CD1c-positive myeloid dendritic cell (primary cell): ENCODE measurements around the gene DISC1.
A peak's percentile ranks its signal among the peaks of the same experiment; 100 is the strongest.
"Not testable (repeated sequence)": the region's sequence is repeated elsewhere in the genome, so short reads cannot be mapped to it uniquely, and the experiment has no call there.

Experiments used
- DNase-seq: peaks from one replicate; pipeline ENCODE4 v3.0.0-alpha.2; 2016; ENCODE audit errors: extremely low spot score

The DISC1 gene

DNA sequence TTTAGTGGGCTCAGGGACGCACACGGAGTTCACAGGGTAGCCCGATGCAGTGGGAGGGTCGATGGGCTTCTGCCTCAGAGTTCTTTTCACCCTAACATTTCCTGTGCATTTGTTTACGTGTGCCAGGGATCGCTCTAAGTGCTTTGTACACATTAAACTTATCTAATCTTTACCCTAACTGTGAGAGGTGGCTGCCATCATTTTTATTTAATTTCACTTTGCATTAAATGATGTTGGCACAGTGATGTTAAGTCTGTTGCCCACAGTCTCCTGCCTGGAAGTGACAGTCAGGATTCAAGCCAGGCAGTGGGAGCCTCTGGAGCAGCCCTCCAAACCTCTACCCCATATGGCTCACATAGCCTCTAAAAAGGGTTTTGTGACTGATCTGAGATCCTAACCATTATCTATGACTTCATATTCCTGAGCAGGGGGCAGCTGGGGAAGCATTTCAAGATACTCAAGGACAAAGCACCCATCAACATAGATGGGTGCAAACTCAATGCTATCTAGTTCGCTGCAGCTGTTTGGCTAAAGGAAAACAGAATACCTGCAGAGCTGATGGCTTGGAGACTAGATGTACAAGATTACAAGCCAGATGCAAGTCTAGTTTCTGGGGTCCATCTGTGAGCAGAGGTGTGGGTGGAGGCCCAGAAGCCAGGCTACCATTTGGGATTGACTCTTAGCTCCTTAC lies 303.8 kb downstream of the DISC1 start:
- no peak for DNase-seq

DNA sequence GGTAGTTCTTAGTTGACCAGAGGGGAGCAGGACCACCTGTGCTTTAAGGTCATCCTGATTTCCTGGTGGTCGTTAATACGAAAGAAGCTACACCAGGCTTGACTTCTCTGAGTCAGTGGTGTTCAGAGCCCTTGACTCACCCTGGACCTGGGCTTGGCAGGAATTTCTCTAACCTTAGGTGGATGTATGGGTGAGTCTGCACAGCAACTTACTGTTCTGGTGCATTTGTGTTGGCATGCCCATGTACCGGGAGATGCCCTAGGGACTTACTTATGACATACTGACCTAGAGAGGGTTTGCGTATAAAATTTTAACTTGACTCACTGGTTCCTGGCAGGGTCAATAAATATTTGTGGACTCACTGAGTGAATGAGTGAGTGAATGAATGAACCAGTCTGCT lies 304.6 kb downstream of the DISC1 start:
- DNase-seq: no peak

DNA sequence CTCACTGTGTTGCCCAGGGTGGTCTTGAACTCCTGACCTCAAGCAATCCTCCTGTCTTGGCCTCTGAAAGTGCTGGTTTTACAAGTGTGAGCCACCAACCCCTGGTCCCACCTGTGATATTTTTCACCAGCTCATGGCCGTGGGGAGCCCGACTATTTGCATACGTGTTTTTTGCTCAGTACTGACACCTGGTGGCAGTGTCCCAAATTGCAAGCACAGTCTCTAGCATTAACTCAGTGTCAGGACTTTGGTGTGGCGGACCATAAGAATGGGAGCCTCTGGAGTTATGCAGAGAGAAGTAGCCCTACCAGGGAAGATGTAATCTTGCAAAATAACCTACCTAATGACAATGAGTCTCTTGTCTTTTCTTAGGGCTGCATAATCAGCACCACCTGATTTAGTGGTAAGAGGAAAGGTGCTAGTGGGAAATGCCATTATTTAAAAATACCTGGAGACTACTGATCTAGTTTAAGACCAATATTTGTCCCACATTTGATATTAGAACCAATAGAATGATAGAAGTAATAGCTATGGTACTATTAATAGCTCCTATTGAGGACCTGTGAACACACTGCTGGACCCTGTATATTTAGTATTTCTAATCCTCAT lies 305.4 kb downstream of the DISC1 start:
- peak; percentile 51 for DNase-seq

DNA sequence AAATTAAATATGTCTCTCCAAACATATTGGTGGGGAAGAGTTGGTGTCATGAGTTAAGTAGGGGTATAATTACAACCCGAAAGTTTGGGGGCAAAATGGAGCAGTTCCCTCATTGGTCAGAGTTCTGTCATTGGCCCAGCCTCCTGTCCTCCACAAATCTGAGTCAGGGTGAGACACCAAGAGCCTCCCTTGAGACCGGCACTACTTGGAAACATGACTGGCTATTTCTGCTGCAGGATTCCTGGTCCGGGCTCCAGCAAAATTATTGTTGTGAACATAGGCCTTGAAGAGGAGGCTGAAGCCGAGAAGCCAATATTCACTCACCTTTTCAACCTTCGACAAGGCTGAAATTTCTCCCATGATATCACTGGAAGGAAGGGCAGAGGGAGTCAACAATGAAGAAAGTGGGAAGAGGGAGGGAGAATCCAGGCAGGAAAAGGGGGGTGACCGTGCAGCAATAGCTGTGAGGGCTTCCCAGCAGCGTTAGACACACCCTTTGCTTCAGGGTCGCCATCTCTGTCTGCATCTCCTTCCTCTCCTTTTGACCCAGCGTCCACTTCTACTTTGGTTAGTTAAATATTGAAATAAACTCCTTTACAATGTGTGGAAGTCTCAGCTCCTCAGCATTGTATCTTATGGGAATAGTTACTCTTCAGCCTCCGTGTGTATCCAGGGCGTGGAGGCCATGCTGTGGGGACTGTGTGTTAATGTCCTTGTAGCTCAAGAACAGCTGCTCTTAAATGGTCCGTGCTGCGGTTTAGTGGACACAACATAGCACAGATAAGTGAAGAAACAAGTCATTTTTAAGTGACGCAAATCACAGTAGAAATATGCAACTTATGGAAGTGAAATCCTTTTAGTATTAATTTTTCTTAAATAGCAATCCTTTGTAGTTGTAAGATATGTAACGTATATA lies 307.4 kb downstream of the DISC1 start:
- no peak for DNase-seq

DNA sequence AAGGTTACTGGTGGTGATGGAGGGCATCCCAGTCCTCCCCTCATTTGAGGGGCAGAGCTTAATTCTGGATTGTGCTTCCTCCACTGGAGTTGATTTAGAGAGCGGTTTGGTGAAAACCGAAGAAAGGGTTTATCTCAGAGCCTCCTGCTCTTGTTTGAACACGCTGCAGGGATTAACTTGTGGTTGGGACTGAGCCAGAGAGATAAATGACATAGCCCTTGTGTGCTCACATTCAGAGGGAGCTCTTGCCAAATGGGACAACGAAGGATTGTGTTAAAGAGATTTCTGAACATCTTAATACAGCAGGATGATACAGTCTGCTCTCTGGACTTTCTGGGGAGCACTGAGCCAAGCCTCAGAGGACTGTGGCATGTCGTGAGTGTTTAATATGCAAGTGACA lies 308.2 kb downstream of the DISC1 start:
- DNase-seq: no peak

DNA sequence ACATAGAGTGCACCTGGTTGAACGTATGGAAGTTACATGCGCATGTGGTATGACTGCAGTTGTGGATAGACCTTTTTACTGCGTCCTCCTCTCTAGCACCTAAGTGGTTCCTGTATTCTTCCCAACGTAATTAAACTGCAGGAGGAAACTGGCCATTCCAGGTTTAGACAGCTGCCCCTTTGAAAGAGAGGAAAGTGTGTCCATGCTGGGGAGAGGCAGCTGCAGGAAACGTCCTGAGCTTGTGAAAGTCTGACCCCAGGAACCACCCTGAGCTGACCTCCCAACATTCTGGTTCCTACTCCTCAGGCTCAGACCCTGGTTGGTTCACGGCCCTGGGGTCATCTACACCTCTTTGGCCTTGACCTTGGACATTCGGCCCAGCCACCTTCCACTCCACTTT lies 309.3 kb downstream of the DISC1 start:
- no peak for DNase-seq

DNA sequence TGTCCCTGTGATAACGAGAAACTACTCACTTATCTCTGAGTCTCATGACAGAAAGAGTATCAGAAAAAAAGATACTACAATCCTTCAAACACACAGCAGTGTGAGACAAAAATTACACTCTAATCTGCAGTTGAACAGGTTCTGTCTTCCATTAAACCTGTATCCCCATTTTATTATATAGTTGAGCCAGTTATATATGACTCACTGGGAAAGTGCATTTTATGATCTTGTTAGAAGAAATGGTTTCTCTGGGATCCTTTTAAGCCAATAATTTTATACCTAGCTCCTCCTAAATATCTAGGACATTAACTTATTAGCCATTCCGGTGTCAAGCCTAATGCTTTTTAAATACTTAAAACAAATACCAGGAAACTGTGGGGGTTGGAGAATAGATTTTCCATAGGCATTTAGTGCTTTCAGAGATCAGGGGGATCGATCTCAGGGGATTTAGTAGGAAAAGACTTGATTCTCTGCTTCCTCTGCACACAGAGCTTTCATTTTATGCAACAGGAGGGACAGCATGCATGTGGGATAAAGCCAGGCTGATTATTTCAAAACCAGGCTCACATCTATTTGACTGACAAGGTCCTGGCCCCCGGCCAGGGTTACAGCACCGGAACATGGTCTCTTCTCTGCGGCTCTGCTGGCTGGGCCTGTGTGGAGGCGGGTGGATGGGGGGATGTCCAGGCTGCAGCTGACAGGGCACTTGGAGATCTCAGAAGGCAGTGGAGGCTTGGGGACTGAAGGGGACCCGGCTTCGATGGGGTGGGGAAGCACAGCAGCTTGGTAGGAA lies 310.6 kb downstream of the DISC1 start:
- no peak for DNase-seq

DNA sequence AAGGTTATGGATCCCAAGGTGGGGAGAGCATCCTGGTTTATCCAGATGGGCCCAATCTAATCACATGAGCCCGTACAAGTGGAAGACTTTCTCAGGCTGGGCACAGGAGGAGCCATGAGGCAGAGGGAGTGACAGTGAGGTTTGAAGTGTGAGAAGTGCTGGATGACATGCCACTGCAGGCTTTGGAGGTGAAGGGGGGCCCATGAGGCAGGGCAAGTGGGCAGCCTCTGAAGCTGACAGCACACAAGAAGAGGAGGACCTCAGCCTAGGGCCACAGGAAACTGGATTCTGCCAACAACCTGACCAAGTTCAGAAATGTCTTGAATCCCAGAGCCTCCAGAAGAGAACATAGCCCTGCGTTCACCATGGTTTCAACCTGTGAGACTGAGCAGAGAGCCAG lies 311.6 kb downstream of the DISC1 start:
- DNase-seq: no peak

DNA sequence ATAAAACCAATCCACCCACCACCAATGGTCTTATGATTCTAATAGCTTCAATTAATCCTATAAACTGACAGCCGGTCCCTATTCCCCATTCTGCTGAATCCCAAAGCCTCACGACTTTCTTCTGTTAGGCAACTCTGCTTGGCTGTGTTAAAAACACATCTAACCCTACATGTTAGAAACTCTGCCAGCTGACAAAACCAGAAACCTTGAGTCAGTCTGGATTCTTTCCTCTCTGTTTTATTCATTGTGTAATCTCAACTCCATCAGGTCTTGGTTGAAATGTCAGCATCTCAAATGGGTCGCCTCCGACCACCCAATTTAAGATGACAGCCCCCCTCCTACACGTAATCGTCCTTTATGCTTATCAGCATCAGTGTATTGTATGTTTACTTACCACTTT lies 312.1 kb downstream of the DISC1 start:
- DNase-seq: no peak

DNA sequence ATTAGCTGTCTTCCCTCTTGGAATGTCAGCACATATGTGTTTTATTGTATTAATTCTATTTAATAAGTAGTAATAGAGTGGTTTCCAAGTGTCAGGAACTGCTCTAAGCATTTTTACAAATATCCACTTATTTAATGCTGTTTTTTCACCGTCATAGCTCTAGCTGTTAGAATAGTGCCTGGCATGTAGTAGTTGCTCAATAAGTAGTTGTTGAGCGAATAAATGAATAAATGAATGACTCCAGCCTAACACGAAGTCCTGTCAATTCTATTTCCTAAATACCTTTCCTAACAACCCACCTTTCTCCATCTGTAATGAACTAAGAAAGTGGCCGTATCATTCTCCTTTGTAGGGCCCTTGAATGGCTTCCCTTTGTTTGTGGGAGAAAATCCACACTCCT lies 312.5 kb downstream of the DISC1 start:
- DNase-seq: no peak

DNA sequence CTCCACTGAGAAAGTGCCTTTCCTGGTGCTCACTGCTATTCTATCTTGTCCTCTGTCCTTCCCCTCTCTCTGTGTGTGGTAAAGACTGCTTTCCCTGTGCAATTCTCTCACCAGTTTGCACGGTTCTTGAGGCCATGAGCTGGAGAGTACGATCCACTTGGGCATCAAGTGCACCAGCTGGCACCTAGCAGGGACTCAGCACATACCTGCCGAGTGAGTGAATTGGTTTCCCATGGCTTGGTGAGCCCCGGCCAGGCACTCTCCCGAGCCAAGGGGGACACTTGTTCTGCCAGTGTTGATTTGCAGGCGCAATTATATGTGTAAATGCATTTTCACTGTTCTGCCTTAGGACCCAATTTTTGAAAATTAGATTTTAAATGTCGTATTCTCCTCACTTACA lies 313.5 kb downstream of the DISC1 start:
- no peak for DNase-seq

DNA sequence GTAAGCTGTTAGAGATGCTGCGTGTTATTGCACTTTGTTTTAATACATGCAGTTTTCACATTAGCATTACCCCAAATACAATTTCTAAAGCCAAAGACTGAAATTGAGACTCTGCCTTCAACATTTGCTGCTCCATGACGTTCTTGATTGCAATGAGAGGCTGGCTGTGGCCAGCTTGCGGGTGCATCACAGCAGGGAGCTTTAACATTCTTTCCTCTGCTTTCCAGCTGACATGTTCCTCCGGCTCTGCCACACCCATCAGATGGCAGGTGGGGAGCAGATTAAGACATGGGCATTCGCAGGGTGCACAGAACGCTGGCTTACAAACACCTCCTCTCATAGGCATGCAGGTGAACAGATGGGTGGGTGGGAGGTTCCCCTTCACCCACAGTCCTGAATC lies 314.1 kb downstream of the DISC1 start:
- DNase-seq: no peak

DNA sequence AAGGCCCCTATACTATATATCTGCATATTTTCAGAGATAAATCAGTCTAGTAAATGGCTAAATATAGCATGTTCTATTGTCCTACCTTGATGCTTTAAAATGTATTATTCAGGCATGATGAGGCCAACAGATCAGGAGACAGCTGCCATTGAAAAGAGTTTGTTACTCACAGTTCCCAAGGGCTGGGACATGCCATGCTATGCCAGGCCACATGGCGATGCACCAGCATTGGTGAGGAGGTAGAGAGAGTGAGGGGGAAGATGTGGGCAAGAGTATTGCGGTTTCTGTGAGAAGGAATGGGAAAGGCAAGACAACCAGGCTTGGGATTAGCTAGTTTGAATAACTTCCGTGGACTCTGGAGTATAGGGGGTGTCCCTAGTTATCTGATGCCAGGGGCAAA lies 316.5 kb downstream of the DISC1 start:
- no peak for DNase-seq

DNA sequence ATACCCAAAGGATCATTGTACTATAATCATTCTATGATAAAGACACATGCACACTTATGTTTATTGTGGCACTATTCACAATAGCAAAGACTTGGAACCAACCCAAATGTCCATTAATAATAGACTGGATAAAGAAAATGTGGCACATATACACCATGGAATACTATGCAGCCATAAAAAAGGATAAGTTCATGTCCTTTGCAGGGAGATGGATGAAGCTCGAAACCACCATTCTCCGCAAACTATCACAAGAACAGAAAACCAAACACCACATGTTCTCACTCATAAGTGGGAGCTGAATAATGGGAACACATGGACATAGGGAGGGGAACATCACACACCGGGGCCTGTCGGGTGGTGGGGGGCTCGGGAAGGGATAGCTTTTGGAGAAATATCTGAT lies 321.5 kb downstream of the DISC1 start:
- not testable (repeated sequence) for DNase-seq

DNA sequence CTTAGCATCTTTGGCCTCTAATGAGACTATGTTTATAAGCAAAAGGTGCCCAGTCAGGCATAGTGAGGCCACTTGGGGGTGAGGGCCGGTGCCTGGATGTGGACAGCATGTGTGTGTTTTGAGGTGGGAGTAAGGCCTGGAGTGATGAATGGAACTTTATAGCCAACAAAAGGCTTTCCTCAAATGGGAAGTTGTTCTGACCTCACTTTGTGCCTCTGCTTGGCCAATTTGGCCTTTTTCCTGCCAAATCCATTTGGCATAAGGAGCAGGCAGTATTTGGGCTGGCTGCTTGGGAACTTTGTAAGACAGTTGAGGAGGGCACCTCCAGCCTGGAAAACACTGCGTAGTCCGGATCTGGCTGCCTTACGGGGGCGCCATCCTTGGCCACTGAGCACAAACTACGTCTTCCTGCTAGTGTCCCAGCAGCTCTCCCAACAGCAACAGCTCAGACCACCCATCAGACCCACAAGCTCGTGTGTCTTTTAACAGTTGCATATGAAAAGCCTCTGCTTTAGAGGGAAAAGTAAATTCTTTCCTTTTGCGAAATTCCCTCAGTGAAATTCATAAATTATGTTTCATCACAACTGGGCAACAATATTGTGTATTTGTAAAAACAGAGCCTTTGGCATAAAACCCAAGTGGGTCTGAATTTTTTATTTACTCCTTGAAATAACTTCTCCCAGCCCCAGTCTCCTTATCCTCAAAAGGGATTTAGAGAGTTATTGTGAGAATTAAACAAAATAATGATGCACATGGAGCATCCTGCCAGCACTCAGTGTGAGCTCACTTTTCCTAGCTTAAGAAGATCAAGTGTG lies 322.9 kb downstream of the DISC1 start:
- DNase-seq: no peak

DNA sequence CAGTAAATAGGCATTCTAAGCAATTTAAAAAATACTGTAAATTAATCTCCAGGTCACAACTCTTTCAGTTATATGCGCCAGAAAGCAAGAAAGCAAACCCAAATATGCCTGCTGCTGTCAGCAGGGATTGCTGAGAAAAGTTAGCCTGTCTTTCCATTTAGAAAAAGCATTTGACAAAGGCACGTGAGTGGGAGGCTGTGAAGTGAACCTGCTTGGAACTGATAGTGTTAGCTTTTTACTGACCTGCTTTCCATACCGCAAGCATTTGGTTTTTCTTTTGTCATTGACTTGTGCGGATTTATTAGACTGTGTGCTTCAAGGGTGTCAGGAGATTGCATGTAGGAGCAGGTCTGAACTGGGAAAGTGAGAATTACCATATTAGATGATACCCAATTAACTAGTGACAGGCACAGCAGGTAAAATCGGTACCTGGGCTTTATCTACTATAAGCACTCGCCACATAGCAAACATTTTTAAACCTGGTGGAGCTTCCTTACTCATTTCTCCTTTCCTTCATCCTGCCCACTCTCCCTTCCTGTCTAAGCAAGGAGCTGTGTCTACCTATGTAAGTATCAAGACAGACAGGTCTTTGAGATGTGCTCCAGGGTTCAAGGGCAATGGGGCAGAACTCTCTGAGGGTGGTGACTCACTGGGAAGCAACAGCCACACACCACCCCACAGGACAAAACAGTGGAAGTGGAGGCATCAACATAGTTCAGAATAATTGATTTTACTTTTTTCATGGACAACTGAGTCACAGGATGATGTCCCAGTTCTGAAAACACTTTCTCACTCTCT lies 323.9 kb downstream of the DISC1 start:
- no peak for DNase-seq

DNA sequence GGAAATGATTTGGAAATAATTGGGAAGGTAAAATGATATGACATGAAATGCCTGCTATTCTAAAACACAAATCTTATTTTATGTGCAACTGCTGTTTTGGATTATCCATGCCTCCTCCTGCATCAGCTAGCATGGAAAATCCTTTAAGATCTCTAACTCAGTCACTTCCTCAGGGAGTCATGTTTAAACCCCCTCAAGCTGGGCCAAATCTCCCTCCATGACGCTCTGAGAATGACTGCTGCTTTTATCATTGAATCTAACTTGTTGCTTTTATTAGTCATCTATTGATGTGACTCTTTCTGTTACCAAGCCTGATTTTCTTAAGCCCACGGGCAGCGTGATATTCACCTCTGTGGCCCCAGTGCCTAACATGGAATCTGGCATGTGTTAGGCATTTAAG lies 324.8 kb downstream of the DISC1 start:
- DNase-seq: no peak

DNA sequence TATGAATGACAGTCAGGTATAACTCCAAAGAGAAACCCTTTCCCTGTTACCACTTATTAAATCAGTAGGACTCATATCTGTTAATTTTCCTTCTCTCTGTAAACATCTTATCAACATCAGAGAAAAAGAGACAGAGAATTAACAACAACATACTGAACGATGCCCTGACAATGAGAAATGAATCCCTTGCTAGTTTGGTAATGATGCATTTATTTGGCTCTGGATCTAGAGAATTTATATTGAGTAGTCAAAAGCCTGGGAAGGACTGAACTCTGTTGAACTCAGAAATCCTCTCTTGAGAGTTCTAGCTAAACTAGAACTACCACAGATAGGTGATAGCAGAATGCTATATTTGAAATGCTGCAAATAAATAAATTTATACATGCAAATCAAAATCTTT lies 325.6 kb downstream of the DISC1 start:
- DNase-seq: no peak

DNA sequence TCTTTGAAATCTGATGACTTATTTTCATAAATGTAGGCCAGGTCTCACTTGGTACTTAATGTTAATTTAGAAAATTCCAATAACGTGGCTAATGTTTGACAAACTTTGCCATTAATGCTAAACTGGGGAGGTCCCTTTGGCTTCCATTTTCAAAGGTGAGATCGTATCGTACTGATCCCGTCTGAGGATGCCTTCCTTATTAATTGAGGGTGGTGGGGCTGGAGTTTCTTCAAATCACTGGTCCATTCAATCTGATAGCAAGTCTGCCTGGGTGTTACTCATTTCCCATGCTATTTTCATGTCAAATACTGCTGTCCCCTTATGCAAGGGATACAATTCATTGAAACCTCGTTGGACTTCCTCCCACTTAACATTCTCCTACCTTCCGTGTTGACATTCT lies 327.1 kb downstream of the DISC1 start:
- no peak for DNase-seq

DNA sequence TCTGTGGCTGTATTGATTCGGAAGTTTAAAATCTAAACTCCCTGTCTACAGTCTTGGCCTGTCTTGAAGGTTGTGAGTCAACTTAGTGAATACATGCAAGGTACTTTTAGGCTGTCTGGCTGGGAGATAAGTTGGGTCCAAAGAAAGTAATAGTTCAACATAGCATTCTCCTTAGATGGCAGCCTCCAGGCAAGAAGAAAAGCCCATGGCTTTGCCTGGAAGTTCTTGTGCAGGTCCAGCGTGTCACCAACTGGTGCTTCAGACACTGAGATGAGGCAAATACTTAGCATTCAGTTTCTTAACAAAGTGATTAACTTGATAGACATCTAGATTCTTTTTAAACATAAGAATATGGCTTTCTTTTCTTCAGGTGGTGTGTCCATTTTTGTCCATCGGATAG lies 328.2 kb downstream of the DISC1 start:
- DNase-seq: no peak
